H9 (cell line): ENCODE measurements around the gene KRT27. TPM values are rescaled to one million over a fixed set of nuclear protein-coding genes. Genes with fewer than 3 reads are reported as not detected.

ENCODE experiments used
- DNase-seq: peaks from one replicate; pipeline ENCODE4 v3.0.0-alpha.2; 2017
- H2AFZ ChIP-seq: one replicate; pipeline ENCODE4 v1.6.1; 2013; ENCODE audit warnings: mild to moderate bottlenecking, low read length, control low read depth, moderate library complexity
- H2AK5ac ChIP-seq: 2 replicates; pipeline ENCODE4 v1.6.1; 2013; ENCODE audit warnings: low read length, control low read depth, mixed read lengths; ENCODE audit not compliant: insufficient read length
- H2BK120ac ChIP-seq: one replicate; pipeline ENCODE4 v1.6.1; 2013; ENCODE audit warnings: low read depth, mild to moderate bottlenecking, low read length, control low read depth, inconsistent platforms; ENCODE audit not compliant: poor library complexity, severe bottlenecking
- H2BK12ac ChIP-seq: 2 replicates; pipeline ENCODE4 v1.6.1; 2013; ENCODE audit warnings: low read length, control low read depth, mixed read lengths, low read depth; ENCODE audit not compliant: insufficient read length
- H2BK15ac ChIP-seq: 2 replicates; pipeline ENCODE4 v1.6.1; 2013; ENCODE audit warnings: low read depth, low read length, control low read depth
- H2BK20ac ChIP-seq: one replicate; pipeline ENCODE4 v1.6.1; 2013; ENCODE audit warnings: low read depth, mild to moderate bottlenecking, low read length, control low read depth, inconsistent platforms; ENCODE audit not compliant: poor library complexity, severe bottlenecking
- H2BK5ac ChIP-seq: 2 replicates; pipeline ENCODE4 v1.6.1; 2013; ENCODE audit warnings: low read length, control low read depth, mixed read lengths; ENCODE audit not compliant: insufficient read length
- H3K14ac ChIP-seq: 2 replicates; pipeline ENCODE4 v1.6.1; 2013; ENCODE audit warnings: low read length, control low read depth; ENCODE audit not compliant: insufficient read depth
- H3K18ac ChIP-seq: 2 replicates; pipeline ENCODE4 v1.6.1; 2013; ENCODE audit warnings: low read depth, mild to moderate bottlenecking, mixed read lengths, low read length, control low read depth; ENCODE audit not compliant: insufficient read length
- H3K23ac ChIP-seq: 2 replicates; pipeline ENCODE4 v1.6.1; 2013; ENCODE audit warnings: low read length, control low read depth, mixed read lengths, low read depth; ENCODE audit not compliant: insufficient read length
- H3K23me2 ChIP-seq: 2 replicates; pipeline ENCODE4 v1.6.1; 2013; ENCODE audit warnings: low read depth, mild to moderate bottlenecking, mixed read lengths, low read length, control low read depth; ENCODE audit not compliant: insufficient read length, poor library complexity, severe bottlenecking
- H3K27ac ChIP-seq: 2 replicates; pipeline ENCODE4 v1.5.1; 2013; ENCODE audit warnings: low read length, control low read depth, mixed read lengths, low read depth; ENCODE audit not compliant: insufficient read length
- H3K27me3 ChIP-seq: 2 replicates; pipeline ENCODE4 v1.6.1; 2013; ENCODE audit warnings: low read length, control low read depth, inconsistent platforms; ENCODE audit not compliant: insufficient read depth
- H3K4ac ChIP-seq: 2 replicates; pipeline ENCODE4 v1.6.1; 2013; ENCODE audit warnings: low read depth, mild to moderate bottlenecking, control low read depth, inconsistent platforms, low read length, moderate library complexity
- H3K4me1 ChIP-seq: 2 replicates; pipeline ENCODE4 v1.6.1; 2013; ENCODE audit warnings: low read length, control low read depth, inconsistent platforms; ENCODE audit not compliant: insufficient read depth
- H3K4me2 ChIP-seq: 2 replicates; pipeline ENCODE4 v1.6.1; 2013; ENCODE audit warnings: low read length, control low read depth, mixed read lengths; ENCODE audit not compliant: insufficient read length, insufficient read depth
- H3K56ac ChIP-seq: 2 replicates; pipeline ENCODE4 v1.6.1; 2013; ENCODE audit warnings: low read depth, mild to moderate bottlenecking, mixed read lengths, low read length, control low read depth; ENCODE audit not compliant: insufficient read length
- H3K79me1 ChIP-seq: 2 replicates; pipeline ENCODE4 v1.6.1; 2013; ENCODE audit warnings: low read depth, mild to moderate bottlenecking, moderate library complexity, low read length, control low read depth, inconsistent platforms; ENCODE audit not compliant: insufficient read depth, poor library complexity, severe bottlenecking
- H3K79me2 ChIP-seq: 2 replicates; pipeline ENCODE4 v1.6.1; 2013; ENCODE audit warnings: low read length, control low read depth, inconsistent platforms; ENCODE audit not compliant: insufficient read depth
- H3K9ac ChIP-seq: 2 replicates; pipeline ENCODE4 v1.6.1; 2013; ENCODE audit warnings: low read length, control low read depth, mixed read lengths; ENCODE audit not compliant: insufficient read length; ENCODE audit errors: extremely low read depth
- H3K9me3 ChIP-seq: one replicate; pipeline ENCODE4 v1.6.1; 2013; ENCODE audit warnings: low read depth, low read length, inconsistent platforms; ENCODE audit not compliant: control insufficient read depth
- H3T11ph ChIP-seq: one replicate; pipeline ENCODE4 v1.6.1; 2013; ENCODE audit warnings: mild to moderate bottlenecking, low read length, control low read depth, inconsistent platforms
- H4K20me1 ChIP-seq: one replicate; pipeline ENCODE4 v1.6.1; 2013; ENCODE audit not compliant: control insufficient read depth, insufficient read length, insufficient read depth
- H4K5ac ChIP-seq: 2 replicates; pipeline ENCODE4 v1.6.1; 2013; ENCODE audit warnings: low read depth, mild to moderate bottlenecking, mixed read lengths, low read length, control low read depth; ENCODE audit not compliant: insufficient read length
- H4K8ac ChIP-seq: replicated peaks from 2 replicates; pipeline ENCODE4 v1.6.1; 2013; ENCODE audit warnings: low read length, control low read depth, mixed read lengths, low read depth; ENCODE audit not compliant: insufficient read length
- H4K91ac ChIP-seq: 2 replicates; pipeline ENCODE4 v1.6.1; 2013; ENCODE audit warnings: low read depth, mild to moderate bottlenecking, moderate library complexity, mixed read lengths, low read length, control low read depth; ENCODE audit not compliant: insufficient read length
- H3K27ac Mint-ChIP-seq, 3 experiments: 2 replicates in 2 of 3; 3 replicates in 1 of 3; pipeline ENCODE4 v1.8.0; 2020 to 2021; ENCODE audit warnings: mixed read lengths in 3 of 3, mild to moderate bottlenecking in 1 of 3, moderate library complexity in 1 of 3
- H3K27me3 Mint-ChIP-seq: 2 replicates; pipeline ENCODE4 v1.8.0; 2021; ENCODE audit warnings: low read depth, mild to moderate bottlenecking, moderate library complexity, mixed read lengths
- H3K36me3 Mint-ChIP-seq, 3 experiments: 2 replicates in 2 of 3; 3 replicates in 1 of 3; pipeline ENCODE4 v1.8.0; 2020 to 2021; ENCODE audit warnings: low read depth in 3 of 3, mixed read lengths in 3 of 3; ENCODE audit not compliant: insufficient read depth in 1 of 3
- H3K4me1 Mint-ChIP-seq, 2 experiments: 2 replicates each; pipeline ENCODE4 v1.8.0; 2020; ENCODE audit warnings: mixed read lengths in 2 of 2
- H3K4me3 Mint-ChIP-seq, 2 experiments: 2 replicates in 1 of 2; 3 replicates in 1 of 2; pipeline ENCODE4 v1.8.0; 2020 to 2021; ENCODE audit warnings: mild to moderate bottlenecking in 2 of 2, mixed read lengths in 2 of 2, moderate library complexity in 1 of 2
- H3K9me3 Mint-ChIP-seq, 2 experiments: 2 replicates in 1 of 2; 3 replicates in 1 of 2; pipeline ENCODE4 v1.8.0; 2020; ENCODE audit warnings: mild to moderate bottlenecking in 2 of 2, mixed read lengths in 2 of 2, moderate library complexity in 1 of 2
- WGBS: extraction: QIAGEN DNeasy Blood & Tissue Kit; methylation state at CpG from one replicate; pipeline ENCODE4 v1.1.7; 2013; ENCODE audit warnings: missing lambda C conversion rate, low lambda C conversion rate, mixed read lengths; ENCODE audit not compliant: insufficient read length; ENCODE audit errors: extremely low coverage; 5-methylcytosine and 5-hydroxymethylcytosine counted together
- total RNA-seq: library from RNA; stranded (reverse); gene quantifications from 2 replicates; pipeline ENCODE4 v1.2.1, GENCODE V29; 2021
- TF ChIP-seq, protein P1 (sequence below): fragments of 200-600 bp; sonication (generic); conservative IDR thresholded peaks from 3 replicates; pipeline ENCODE4 v1.8.0; 2021; ENCODE audit warnings: antibody characterized with exemption, mild to moderate bottlenecking

KRT27 gene
- total RNA-seq, 1 experiment from 2014 or later = not detected

DNA sequence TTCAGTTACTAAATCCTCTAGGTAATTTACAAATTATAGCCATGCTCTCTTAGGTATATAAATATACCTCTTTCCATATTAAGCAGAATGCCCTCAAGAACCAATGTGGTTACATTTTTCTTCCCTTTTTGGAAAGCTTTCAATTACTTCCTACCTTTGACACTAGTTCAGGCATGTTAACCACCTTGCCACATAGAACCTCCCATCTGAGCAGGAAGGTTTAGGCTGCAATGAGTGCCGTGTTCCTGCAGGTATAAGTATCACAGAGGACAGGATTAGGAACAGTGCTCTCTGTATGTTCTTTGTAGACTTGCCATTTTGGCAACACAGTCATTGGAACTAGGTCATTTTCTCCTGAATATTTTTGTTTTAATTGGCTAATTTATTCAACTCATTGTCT, 47.3 kb downstream of the KRT27 start:
- Histone ChIP-seq H2AK5ac (no peak overlapping the region), H3T11ph (no peak overlapping the region), H3K4ac (no peak overlapping the region), H4K8ac (no peak overlapping the region), H2AFZ (no peak overlapping the region), H3K4me2 (no peak overlapping the region), H3K23me2 (no peaks in the 10 kb centered on the region), H2BK15ac (no peak overlapping the region), H3K56ac (no peak overlapping the region), H3K9ac (no peak overlapping the region), H3K79me2 (no peaks in the 10 kb centered on the region), H4K5ac (no peak overlapping the region), H4K91ac (no peak overlapping the region), H4K20me1 (no peaks in the 10 kb centered on the region), H3K14ac (no peak overlapping the region), H2BK120ac (no peak overlapping the region), H3K27me3 (no peaks in the 10 kb centered on the region), H3K18ac (no peak overlapping the region), H3K27ac (no peak overlapping the region), H3K9me3 (no peaks in the 10 kb centered on the region), H2BK12ac (no peak overlapping the region), H3K23ac (no peak overlapping the region), H2BK5ac (no peak overlapping the region), H3K79me1 (no peaks in the 10 kb centered on the region), H2BK20ac (no peak overlapping the region), H3K4me1 (no peaks in the 10 kb centered on the region)
- no peaks in the 10 kb centered on the region for H3K36me3 Mint-ChIP-seq
- H3K4me1 Mint-ChIP-seq = no peaks in the 10 kb centered on the region
- H3K4me3 Mint-ChIP-seq = no peak overlapping the region
- TF ChIP-seq, protein P1, sequence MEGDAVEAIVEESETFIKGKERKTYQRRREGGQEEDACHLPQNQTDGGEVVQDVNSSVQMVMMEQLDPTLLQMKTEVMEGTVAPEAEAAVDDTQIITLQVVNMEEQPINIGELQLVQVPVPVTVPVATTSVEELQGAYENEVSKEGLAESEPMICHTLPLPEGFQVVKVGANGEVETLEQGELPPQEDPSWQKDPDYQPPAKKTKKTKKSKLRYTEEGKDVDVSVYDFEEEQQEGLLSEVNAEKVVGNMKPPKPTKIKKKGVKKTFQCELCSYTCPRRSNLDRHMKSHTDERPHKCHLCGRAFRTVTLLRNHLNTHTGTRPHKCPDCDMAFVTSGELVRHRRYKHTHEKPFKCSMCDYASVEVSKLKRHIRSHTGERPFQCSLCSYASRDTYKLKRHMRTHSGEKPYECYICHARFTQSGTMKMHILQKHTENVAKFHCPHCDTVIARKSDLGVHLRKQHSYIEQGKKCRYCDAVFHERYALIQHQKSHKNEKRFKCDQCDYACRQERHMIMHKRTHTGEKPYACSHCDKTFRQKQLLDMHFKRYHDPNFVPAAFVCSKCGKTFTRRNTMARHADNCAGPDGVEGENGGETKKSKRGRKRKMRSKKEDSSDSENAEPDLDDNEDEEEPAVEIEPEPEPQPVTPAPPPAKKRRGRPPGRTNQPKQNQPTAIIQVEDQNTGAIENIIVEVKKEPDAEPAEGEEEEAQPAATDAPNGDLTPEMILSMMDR = no peak
- peaks cover 25% of the 10 kb centered on the region for H3K27me3 Mint-ChIP-seq
- H3K27ac Mint-ChIP-seq = no peak overlapping the region
- no CpG with 5 or more reads among the region's 1 CpG for WGBS
- H3K9me3 Mint-ChIP-seq = peaks cover 4 to 14% of the 10 kb centered on the region in 2 experiments; a peak in 4 of 5 replicates
- no peak for DNase-seq
